ENCODE results near the gene ELFN2. TPM values are rescaled to one million over a fixed set of nuclear protein-coding genes. Genes with fewer than 3 reads are reported as not detected.

ELFN2 gene
- polyA plus RNA-seq, 1 donor from 2014 or later, result 4.4 TPM

GRCh38 chr22:37343348-37343747 is 83.9 kb downstream of the ELFN2 start:
- H3K27ac ChIP-seq (ENCODE audit: low read length), result no peak overlapping the region

GRCh38 chr22:37342065-37342464 is 85.2 kb downstream of the ELFN2 start:
- Histone ChIP-seq H3K27me3 (ENCODE audit: insufficient read depth, low read depth, low read length) (no peaks in the 10 kb centered on the region), H3K9ac (ENCODE audit: low read length) (no peak overlapping the region), H4K20me1 (ENCODE audit: insufficient read depth) (no peaks in the 10 kb centered on the region), H2AFZ (ENCODE audit: low read depth, low read length) (no peak overlapping the region), H3K79me2 (replicated peaks; ENCODE audit: insufficient read depth, low read length) (no peaks in the 10 kb centered on the region), H3K4me2 (ENCODE audit: low read length) (no peak overlapping the region), H3K27ac (ENCODE audit: low read length) (no peak overlapping the region), H3F3A (ENCODE audit: insufficient read depth, low read length, poor library complexity, severe bottlenecking) (no peaks in the 10 kb centered on the region), H3K9me3 (ENCODE audit: low read length) (no peaks in the 10 kb centered on the region), H3K36me3 (ENCODE audit: insufficient read depth, low read length) (no peaks in the 10 kb centered on the region), H3K9me2 (ENCODE audit: insufficient read depth, low read length) (no peaks in the 10 kb centered on the region), H3K4me3 (ENCODE audit: low read length) (no peak overlapping the region)
- no peak for TF ChIP-seq SMC3 (conservative IDR thresholded peaks at IDR 0.05; ENCODE audit: poor library complexity)
- TF ChIP-seq MXI1 (conservative IDR thresholded peaks at IDR 0.05; ENCODE audit: poor library complexity, severe bottlenecking), result no peak
- TF ChIP-seq, protein P1, sequence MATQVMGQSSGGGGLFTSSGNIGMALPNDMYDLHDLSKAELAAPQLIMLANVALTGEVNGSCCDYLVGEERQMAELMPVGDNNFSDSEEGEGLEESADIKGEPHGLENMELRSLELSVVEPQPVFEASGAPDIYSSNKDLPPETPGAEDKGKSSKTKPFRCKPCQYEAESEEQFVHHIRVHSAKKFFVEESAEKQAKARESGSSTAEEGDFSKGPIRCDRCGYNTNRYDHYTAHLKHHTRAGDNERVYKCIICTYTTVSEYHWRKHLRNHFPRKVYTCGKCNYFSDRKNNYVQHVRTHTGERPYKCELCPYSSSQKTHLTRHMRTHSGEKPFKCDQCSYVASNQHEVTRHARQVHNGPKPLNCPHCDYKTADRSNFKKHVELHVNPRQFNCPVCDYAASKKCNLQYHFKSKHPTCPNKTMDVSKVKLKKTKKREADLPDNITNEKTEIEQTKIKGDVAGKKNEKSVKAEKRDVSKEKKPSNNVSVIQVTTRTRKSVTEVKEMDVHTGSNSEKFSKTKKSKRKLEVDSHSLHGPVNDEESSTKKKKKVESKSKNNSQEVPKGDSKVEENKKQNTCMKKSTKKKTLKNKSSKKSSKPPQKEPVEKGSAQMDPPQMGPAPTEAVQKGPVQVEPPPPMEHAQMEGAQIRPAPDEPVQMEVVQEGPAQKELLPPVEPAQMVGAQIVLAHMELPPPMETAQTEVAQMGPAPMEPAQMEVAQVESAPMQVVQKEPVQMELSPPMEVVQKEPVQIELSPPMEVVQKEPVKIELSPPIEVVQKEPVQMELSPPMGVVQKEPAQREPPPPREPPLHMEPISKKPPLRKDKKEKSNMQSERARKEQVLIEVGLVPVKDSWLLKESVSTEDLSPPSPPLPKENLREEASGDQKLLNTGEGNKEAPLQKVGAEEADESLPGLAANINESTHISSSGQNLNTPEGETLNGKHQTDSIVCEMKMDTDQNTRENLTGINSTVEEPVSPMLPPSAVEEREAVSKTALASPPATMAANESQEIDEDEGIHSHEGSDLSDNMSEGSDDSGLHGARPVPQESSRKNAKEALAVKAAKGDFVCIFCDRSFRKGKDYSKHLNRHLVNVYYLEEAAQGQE (IDR thresholded peaks at IDR 0.05; ENCODE audit: borderline replicate concordance), result no peak
- TF ChIP-seq EZH2 (IDR thresholded peaks at IDR 0.05; ENCODE audit: borderline replicate concordance, insufficient read depth, low read length, poor library complexity, severe bottlenecking), result no peak
- no peak for TF ChIP-seq POLR2AphosphoS5 (IDR thresholded peaks at IDR 0.05)
- TF ChIP-seq TAF1 (IDR thresholded peaks at IDR 0.05; ENCODE audit: low read depth), result no peak
- TF ChIP-seq RAD21 (conservative IDR thresholded peaks at IDR 0.05), result no peak
- no peak for TF ChIP-seq EP300 (conservative IDR thresholded peaks at IDR 0.05; ENCODE audit: poor library complexity, severe bottlenecking)
- no peak for TF ChIP-seq CTCF (IDR thresholded peaks at IDR 0.05; ENCODE audit: poor library complexity, severe bottlenecking)

More at GRCh38 chr22:37343348-37343747, 83.9 kb downstream of the ELFN2 start:
- H3K9me2 ChIP-seq (ENCODE audit: insufficient read depth, low read length), result no peaks in the 10 kb centered on the region
- H3K27me3 ChIP-seq (ENCODE audit: insufficient read depth, low read depth, low read length), result no peaks in the 10 kb centered on the region
- H4K20me1 ChIP-seq (ENCODE audit: insufficient read depth), result no peaks in the 10 kb centered on the region
- no peaks in the 10 kb centered on the region for H3F3A ChIP-seq (ENCODE audit: insufficient read depth, low read length, poor library complexity, severe bottlenecking)
- TF ChIP-seq MXI1 (conservative IDR thresholded peaks at IDR 0.05; ENCODE audit: poor library complexity, severe bottlenecking) (no peak), RAD21 (conservative IDR thresholded peaks at IDR 0.05) (no peak), CTCF (IDR thresholded peaks at IDR 0.05; ENCODE audit: poor library complexity, severe bottlenecking) (no peak), EZH2 (IDR thresholded peaks at IDR 0.05; ENCODE audit: borderline replicate concordance, insufficient read depth, low read length, poor library complexity, severe bottlenecking) (no peak), EP300 (conservative IDR thresholded peaks at IDR 0.05; ENCODE audit: poor library complexity, severe bottlenecking) (no peak), SMC3 (conservative IDR thresholded peaks at IDR 0.05; ENCODE audit: poor library complexity) (no peak), TAF1 (IDR thresholded peaks at IDR 0.05; ENCODE audit: low read depth) (no peak), POLR2AphosphoS5 (IDR thresholded peaks at IDR 0.05) (no peak)
- TF ChIP-seq, protein P1 (IDR thresholded peaks at IDR 0.05; ENCODE audit: borderline replicate concordance), result no peak
- no peaks in the 10 kb centered on the region for H3K36me3 ChIP-seq (ENCODE audit: insufficient read depth, low read length)
- H3K9ac ChIP-seq (ENCODE audit: low read length), result no peak overlapping the region
- H3K79me2 ChIP-seq (replicated peaks; ENCODE audit: insufficient read depth, low read length), result no peaks in the 10 kb centered on the region
- no peak overlapping the region for H2AFZ ChIP-seq (ENCODE audit: low read depth, low read length)
- no peaks in the 10 kb centered on the region for H3K9me3 ChIP-seq (ENCODE audit: low read length)
- H3K4me3 ChIP-seq (ENCODE audit: low read length), result no peak overlapping the region
- H3K4me2 ChIP-seq (ENCODE audit: low read length), result no peak overlapping the region

Measured in neural cell (in vitro differentiated cells).